Fibroblast of lung (primary cell): ENCODE results near the gene OR5K4. TPM values are rescaled to one million over a fixed set of nuclear protein-coding genes. Genes with fewer than 3 reads are reported as not detected.

Experiments
- DNase-seq, 2 donors: peaks; one replicate each; pipeline versions ENCODE4 v3.0.0 to v3.0.0-alpha.2; 2010; ENCODE audit warnings: low read depth in 2 of 2
- H2AFZ ChIP-seq: 2 replicates; pipeline ENCODE4 v1.5.1; 2012; ENCODE audit warnings: low read length, control low read depth, inconsistent platforms
- H3K27ac ChIP-seq: 2 replicates; pipeline ENCODE4 v1.5.1; 2011; ENCODE audit warnings: low read length, control low read depth; ENCODE audit not compliant: insufficient read depth
- H3K27me3 ChIP-seq: 2 replicates; pipeline ENCODE4 v1.5.1; 2011; ENCODE audit warnings: mild to moderate bottlenecking, low read length; ENCODE audit not compliant: control insufficient read depth, insufficient read depth
- H3K36me3 ChIP-seq: 2 replicates; pipeline ENCODE4 v1.5.1; 2011; ENCODE audit warnings: low read length; ENCODE audit not compliant: control insufficient read depth, insufficient read depth
- H3K4me1 ChIP-seq: 2 replicates; pipeline ENCODE4 v1.5.1; 2011; ENCODE audit warnings: low read length; ENCODE audit not compliant: control insufficient read depth, insufficient read depth; ENCODE audit errors: extremely low read depth
- H3K4me2 ChIP-seq: 2 replicates; pipeline ENCODE4 v1.5.1; 2011; ENCODE audit warnings: low read length, control low read depth; ENCODE audit not compliant: insufficient read depth; ENCODE audit errors: extremely low read depth
- H3K4me3 ChIP-seq, 4 experiments: fragments of 200-600 bp in 1 of 4; sonication (generic) in 1 of 4; replicated peaks in 1 of 4; 2 replicates each; pipeline ENCODE4 v1.5.1; 2011 to 2016; ENCODE audit warnings: low read length in 4 of 4, low read depth in 3 of 4, mild to moderate bottlenecking in 3 of 4, control low read depth in 2 of 4, inconsistent platforms in 1 of 4, mixed read lengths in 1 of 4; ENCODE audit not compliant: insufficient read depth in 1 of 4; ENCODE audit errors: control extremely low read depth in 1 of 4
- H3K79me2 ChIP-seq: 2 replicates; pipeline ENCODE4 v1.5.1; 2012; ENCODE audit warnings: mild to moderate bottlenecking, low read length, inconsistent platforms; ENCODE audit not compliant: control insufficient read depth, insufficient read depth
- H3K9ac ChIP-seq: 2 replicates; pipeline ENCODE4 v1.5.1; 2011; ENCODE audit warnings: mild to moderate bottlenecking, low read length, control low read depth; ENCODE audit not compliant: insufficient read depth
- H3K9me3 ChIP-seq: 2 replicates; pipeline ENCODE4 v1.5.1; 2012; ENCODE audit warnings: low read depth, low read length; ENCODE audit not compliant: control insufficient read depth, insufficient read depth
- H4K20me1 ChIP-seq: 2 replicates; pipeline ENCODE4 v1.5.1; 2011; ENCODE audit warnings: low read length; ENCODE audit not compliant: control insufficient read depth, insufficient read depth; ENCODE audit errors: extremely low read depth
- CTCF ChIP-seq, 2 donors: IDR thresholded peaks in 1 of 2; conservative IDR thresholded peaks in 1 of 2; 1 replicate in 1 of 2; 2 replicates in 1 of 2; pipeline ENCODE4 v1.5.1; 2011 to 2012; ENCODE audit warnings: low read length in 2 of 2, control low read depth in 1 of 2, inconsistent platforms in 1 of 2, low read depth in 1 of 2, mild to moderate bottlenecking in 1 of 2
- EZH2 ChIP-seq: IDR thresholded peaks from 2 replicates; pipeline ENCODE4 v1.5.1; 2012; ENCODE audit warnings: low read length, control low read depth, mild to moderate bottlenecking; ENCODE audit errors: missing control alignments
- polyA plus RNA-seq, 2 donors: library from polyadenylated mRNA; depleted of rRNA in 1 of 2; stranded (reverse) in 1 of 2; unstranded in 1 of 2; fragments of >200 nt; gene quantifications; 2 replicates each; pipeline ENCODE4 v1.2.1, GENCODE V29; 2011 to 2012; ENCODE audit warnings: missing spikeins in 1 of 2
- total RNA-seq: library from RNA; depleted of rRNA; stranded (reverse); fragments of >200 nt; gene quantifications from 2 replicates; pipeline ENCODE4 v1.2.1, GENCODE V29; 2014

Gene OR5K4
- total and polyA plus RNA-seq, 2 donors (not counting 1 experiment from before 2014, with no cell fraction given): not detected

GRCh38 chr3:98331329-98331728, 22.3 kb upstream of the OR5K4 start:
- Histone ChIP-seq H3K4me3 (no peak overlapping the region), H4K20me1 (no peaks in the 10 kb centered on the region), H3K27me3 (no peaks in the 10 kb centered on the region), H2AFZ (no peak overlapping the region), H3K4me2 (no peak overlapping the region), H3K36me3 (no peaks in the 10 kb centered on the region), H3K79me2 (no peaks in the 10 kb centered on the region), H3K9ac (no peak overlapping the region), H3K4me1 (no peaks in the 10 kb centered on the region), H3K9me3 (no peaks in the 10 kb centered on the region), H3K27ac (no peak overlapping the region)
- TF ChIP-seq CTCF (conservative IDR thresholded peaks at IDR 0.05 in 1 of 2, IDR thresholded peaks at IDR 0.05 in 1 of 2; ENCODE audit: low read depth in 1 of 2, low read length in 2 of 2): no peak
- TF ChIP-seq EZH2: no peak
- no peak for DNase-seq

- H3K4me2 ChIP-seq: no peak overlapping the region
- no peaks in the 10 kb centered on the region for H3K27me3 ChIP-seq
- H3K4me3 ChIP-seq: no peak overlapping the region
- no peak overlapping the region for H2AFZ ChIP-seq
- no peak overlapping the region for H3K27ac ChIP-seq
- no peaks in the 10 kb centered on the region for H4K20me1 ChIP-seq
- H3K9ac ChIP-seq: no peak overlapping the region
- DNase-seq: peak in 1 of 2 donors; percentile 34
- no peaks in the 10 kb centered on the region for H3K79me2 ChIP-seq
- TF ChIP-seq CTCF (conservative IDR thresholded peaks at IDR 0.05 in 1 of 2, IDR thresholded peaks at IDR 0.05 in 1 of 2; ENCODE audit: low read depth in 1 of 2, low read length in 2 of 2) (peak in 1 of 2 donors; percentile 14), EZH2 (no peak)
- no peaks in the 10 kb centered on the region for H3K36me3 ChIP-seq
- H3K4me1 ChIP-seq: no peaks in the 10 kb centered on the region
- no peaks in the 10 kb centered on the region for H3K9me3 ChIP-seq
Measured at GRCh38 chr3:98333989-98334606, 19.6 kb upstream of the OR5K4 start.

- H3K9ac ChIP-seq: no peak overlapping the region
- TF ChIP-seq EZH2: no peak
- H2AFZ ChIP-seq: no peak overlapping the region
- H3K27ac ChIP-seq: no peak overlapping the region
- no peak for DNase-seq
- no peak overlapping the region for H3K4me2 ChIP-seq
- no peaks in the 10 kb centered on the region for H3K79me2 ChIP-seq
- no peaks in the 10 kb centered on the region for H3K36me3 ChIP-seq
- H4K20me1 ChIP-seq: no peaks in the 10 kb centered on the region
- no peaks in the 10 kb centered on the region for H3K27me3 ChIP-seq
- no peak overlapping the region for H3K4me3 ChIP-seq
- H3K9me3 ChIP-seq: no peaks in the 10 kb centered on the region
- H3K4me1 ChIP-seq: no peaks in the 10 kb centered on the region
Measured at GRCh38 chr3:98339031-98339430, 14.6 kb upstream of the OR5K4 start.
